ENCODE measurements around the gene TICAM1. TPM values are rescaled to one million over a fixed set of nuclear protein-coding genes. Genes with fewer than 3 reads are reported as not detected.

The TICAM1 gene
- total and polyA plus RNA-seq, 10 of the 15 experiments (the other 5 are each of a cell fraction or from before 2014, with no cell fraction given), result 0.31 to 31.1 (median 5.3) TPM

DNA sequence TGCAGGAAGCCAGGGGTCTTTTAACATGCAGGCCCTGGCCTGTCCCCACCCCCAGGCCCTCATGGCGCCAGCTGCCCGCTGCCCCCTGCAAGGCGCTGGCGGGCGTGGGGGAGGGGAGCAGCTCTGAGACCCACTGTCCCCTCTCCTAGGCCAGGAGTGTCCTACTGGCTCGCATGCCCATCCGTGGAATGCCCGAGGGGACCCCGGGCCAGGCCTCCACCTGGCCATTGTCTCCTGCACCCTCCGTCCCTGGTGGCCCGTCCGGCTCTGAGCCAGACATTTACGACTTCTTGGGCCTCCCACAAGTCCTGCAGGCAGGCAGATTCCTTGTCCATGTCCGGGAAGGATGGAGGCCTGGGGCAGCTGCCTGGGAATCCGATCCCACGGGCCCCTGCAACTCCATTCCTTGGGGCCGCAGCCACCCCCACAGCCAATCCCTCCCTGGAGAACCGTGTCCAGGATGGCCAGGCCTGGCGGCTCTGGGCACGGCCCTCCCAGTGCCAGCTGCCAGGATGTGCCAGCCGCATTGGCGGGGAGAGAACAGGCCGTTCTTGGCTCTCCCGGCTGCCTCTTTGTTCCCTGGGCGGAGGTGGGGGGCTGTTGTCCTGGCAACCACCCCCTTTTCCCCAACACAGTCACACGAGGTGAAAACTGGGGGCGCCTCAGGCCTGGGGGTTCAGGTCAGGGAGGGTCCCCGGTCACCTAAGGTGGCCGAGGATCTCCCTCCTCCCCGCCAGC lies 46.4 kb upstream of the TICAM1 start (continued):
- TF ChIP-seq, protein P1, sequence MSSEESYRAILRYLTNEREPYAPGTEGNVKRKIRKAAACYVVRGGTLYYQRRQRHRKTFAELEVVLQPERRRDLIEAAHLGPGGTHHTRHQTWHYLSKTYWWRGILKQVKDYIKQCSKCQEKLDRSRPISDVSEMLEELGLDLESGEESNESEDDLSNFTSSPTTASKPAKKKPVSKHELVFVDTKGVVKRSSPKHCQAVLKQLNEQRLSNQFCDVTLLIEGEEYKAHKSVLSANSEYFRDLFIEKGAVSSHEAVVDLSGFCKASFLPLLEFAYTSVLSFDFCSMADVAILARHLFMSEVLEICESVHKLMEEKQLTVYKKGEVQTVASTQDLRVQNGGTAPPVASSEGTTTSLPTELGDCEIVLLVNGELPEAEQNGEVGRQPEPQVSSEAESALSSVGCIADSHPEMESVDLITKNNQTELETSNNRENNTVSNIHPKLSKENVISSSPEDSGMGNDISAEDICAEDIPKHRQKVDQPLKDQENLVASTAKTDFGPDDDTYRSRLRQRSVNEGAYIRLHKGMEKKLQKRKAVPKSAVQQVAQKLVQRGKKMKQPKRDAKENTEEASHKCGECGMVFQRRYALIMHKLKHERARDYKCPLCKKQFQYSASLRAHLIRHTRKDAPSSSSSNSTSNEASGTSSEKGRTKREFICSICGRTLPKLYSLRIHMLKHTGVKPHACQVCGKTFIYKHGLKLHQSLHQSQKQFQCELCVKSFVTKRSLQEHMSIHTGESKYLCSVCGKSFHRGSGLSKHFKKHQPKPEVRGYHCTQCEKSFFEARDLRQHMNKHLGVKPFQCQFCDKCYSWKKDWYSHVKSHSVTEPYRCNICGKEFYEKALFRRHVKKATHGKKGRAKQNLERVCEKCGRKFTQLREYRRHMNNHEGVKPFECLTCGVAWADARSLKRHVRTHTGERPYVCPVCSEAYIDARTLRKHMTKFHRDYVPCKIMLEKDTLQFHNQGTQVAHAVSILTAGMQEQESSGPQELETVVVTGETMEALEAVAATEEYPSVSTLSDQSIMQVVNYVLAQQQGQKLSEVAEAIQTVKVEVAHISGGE (CRISPR knock-in tag; IDR thresholded peaks at IDR 0.05), result no peak
- TF ChIP-seq CREB1 (IDR thresholded peaks at IDR 0.05; ENCODE audit: low read depth), result no peak
- TF ChIP-seq CHD4 (IDR thresholded peaks at IDR 0.05), result no peak

DNA sequence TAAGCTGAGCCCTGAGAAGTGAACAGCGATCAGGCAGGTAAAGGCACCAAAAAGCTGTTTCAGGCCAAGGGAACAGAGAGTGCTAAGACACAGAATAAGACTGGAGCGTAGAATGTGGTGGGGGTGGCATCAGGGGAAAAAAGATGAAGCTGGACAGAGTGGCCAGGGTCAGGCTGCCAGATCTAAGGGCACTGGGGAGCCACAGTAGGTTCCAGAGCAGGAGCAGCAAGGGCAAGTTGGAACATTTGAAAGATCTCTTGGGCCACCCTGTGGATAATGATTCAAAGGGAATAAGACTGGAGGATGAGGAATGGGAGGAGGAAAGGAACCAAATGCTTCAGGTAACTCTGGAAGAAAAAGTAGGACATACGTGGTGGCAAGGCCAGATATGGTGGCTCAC lies 42.4 kb upstream of the TICAM1 start:
- Histone ChIP-seq H3K27me3 (replicated peaks in 1 of 2; ENCODE audit: control insufficient read depth in 2 of 2, insufficient read depth in 2 of 2, low read length in 1 of 2) (no peaks in the 10 kb centered on the region), H3K4me2 (ENCODE audit: control insufficient read depth, insufficient read depth) (no peak overlapping the region), H3K27ac (ENCODE audit: control insufficient read depth, insufficient read depth) (no peak overlapping the region), H3K9ac (ENCODE audit: control insufficient read depth, insufficient read depth, low read length) (no peak overlapping the region), H3K9me3 (replicated peaks; ENCODE audit: control insufficient read depth, insufficient read depth, low read length) (no peaks in the 10 kb centered on the region), H2AFZ (ENCODE audit: control insufficient read depth, low read depth, low read length) (no peak overlapping the region), H4K20me1 (ENCODE audit: control insufficient read depth, insufficient read depth) (no peaks in the 10 kb centered on the region), H3K36me3 (ENCODE audit: control insufficient read depth in 2 of 2, insufficient read depth in 2 of 2, low read length in 1 of 2) (no peaks in the 10 kb centered on the region), H3K4me3 (no peak overlapping the region), H3K4me1 (ENCODE audit: control insufficient read depth, insufficient read depth, low read length) (peaks cover 6% of the 10 kb centered on the region), H3K79me2 (ENCODE audit: control insufficient read depth, insufficient read depth, low read length) (no peaks in the 10 kb centered on the region)
- ChIA-PET POLR2A (no interaction called here), SMC1A (ENCODE audit: uncharacterized antibody, unreplicated experiment) (interaction anchor here (1.1 to 5.6 kb wide), 3 partner anchors 38 to 156 kb away, joined by 3 to 49 read pairs (median 3); no protein-coding TSS in a partner anchor), RAD21 (ENCODE audit: unreplicated experiment) (interaction anchor here (1.3 to 8.5 kb wide), 2 partner anchors 39 to 157 kb away, joined by 9 to 79 read pairs; no protein-coding TSS in a partner anchor), CTCF (interaction anchor here (0.8 to 11.0 kb wide), 5 partner anchors 39 to 271 kb away, joined by 3 to 171 read pairs (median 3); no protein-coding TSS in a partner anchor)
- ATAC-seq, result no peak
- FAIRE-seq, result no peak
- no peak for DNase-seq (ENCODE audit: low read depth, low spot score)
- no TSS peak for BruUV-seq (replicated peaks)
- 63% methylated on average over 3 of the region's 3 CpGs for WGBS (ENCODE audit: insufficient coverage, insufficient replicate concordance, low lambda C conversion rate, missing lambda C conversion rate)
- intact Hi-C loops (cut with micrococcal nuclease; ENCODE audit: unreplicated experiment), result no loop called here
- in situ Hi-C loops (cut with MboI), result loop anchor here (5.0 kb wide), 2 partner anchors 38 to 158 kb away; no protein-coding TSS in a partner anchor
- TF ChIP-seq, protein P2, sequence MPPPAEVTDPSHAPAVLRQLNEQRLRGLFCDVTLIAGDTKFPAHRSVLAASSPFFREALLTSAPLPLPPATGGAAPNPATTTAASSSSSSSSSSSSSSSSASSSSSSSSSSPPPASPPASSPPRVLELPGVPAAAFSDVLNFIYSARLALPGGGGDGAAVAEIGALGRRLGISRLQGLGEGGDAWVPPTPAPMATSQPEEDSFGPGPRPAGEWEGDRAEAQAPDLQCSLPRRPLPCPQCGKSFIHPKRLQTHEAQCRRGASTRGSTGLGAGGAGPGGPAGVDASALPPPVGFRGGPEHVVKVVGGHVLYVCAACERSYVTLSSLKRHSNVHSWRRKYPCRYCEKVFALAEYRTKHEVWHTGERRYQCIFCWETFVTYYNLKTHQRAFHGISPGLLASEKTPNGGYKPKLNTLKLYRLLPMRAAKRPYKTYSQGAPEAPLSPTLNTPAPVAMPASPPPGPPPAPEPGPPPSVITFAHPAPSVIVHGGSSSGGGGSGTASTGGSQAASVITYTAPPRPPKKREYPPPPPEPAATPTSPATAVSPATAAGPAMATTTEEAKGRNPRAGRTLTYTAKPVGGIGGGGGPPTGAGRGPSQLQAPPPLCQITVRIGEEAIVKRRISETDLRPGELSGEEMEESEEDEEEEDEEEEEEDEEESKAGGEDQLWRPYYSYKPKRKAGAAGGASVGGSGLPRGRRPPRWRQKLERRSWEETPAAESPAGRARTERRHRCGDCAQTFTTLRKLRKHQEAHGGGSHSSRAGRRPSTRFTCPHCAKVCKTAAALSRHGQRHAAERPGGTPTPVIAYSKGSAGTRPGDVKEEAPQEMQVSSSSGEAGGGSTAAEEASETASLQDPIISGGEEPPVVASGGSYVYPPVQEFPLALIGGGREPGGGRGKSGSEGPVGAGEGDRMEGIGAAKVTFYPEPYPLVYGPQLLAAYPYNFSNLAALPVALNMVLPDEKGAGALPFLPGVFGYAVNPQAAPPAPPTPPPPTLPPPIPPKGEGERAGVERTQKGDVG (CRISPR knock-in tag; IDR thresholded peaks at IDR 0.05), result no peak
- TF ChIP-seq EED (IDR thresholded peaks at IDR 0.05; ENCODE audit: low read depth) (no peak), SP1 (IDR thresholded peaks at IDR 0.05; ENCODE audit: low read depth, low read length) (no peak), CHD2 (IDR thresholded peaks at IDR 0.05; ENCODE audit: borderline replicate concordance, low read depth, low read length) (no peak), RAD21 (IDR thresholded peaks at IDR 0.05; ENCODE audit: insufficient read depth, low read depth, low read length) (no peak), SMARCA5 (IDR thresholded peaks at IDR 0.05) (no peak), RB1 (IDR thresholded peaks at IDR 0.05; ENCODE audit: borderline replicate concordance) (no peak), SPI1 (IDR thresholded peaks at IDR 0.05; ENCODE audit: borderline replicate concordance, insufficient read depth, low read depth, low read length) (no peak), NR2C2 (IDR thresholded peaks at IDR 0.05; ENCODE audit: borderline replicate concordance, control insufficient read depth, insufficient read length, low read depth) (no peak)
- TF ChIP-seq, protein P3, sequence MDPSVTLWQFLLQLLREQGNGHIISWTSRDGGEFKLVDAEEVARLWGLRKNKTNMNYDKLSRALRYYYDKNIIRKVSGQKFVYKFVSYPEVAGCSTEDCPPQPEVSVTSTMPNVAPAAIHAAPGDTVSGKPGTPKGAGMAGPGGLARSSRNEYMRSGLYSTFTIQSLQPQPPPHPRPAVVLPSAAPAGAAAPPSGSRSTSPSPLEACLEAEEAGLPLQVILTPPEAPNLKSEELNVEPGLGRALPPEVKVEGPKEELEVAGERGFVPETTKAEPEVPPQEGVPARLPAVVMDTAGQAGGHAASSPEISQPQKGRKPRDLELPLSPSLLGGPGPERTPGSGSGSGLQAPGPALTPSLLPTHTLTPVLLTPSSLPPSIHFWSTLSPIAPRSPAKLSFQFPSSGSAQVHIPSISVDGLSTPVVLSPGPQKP (IDR thresholded peaks at IDR 0.05; ENCODE audit: low read depth, low read length), result no peak
